BJ (cell line): ENCODE measurements around the gene PCP2. TPM values are rescaled to one million over a fixed set of nuclear protein-coding genes. Genes with fewer than 3 reads are reported as not detected.
A peak's percentile ranks its signal among the peaks of the same experiment; 100 is the strongest.

Experiments
- CTCF ChIA-PET: fragments of 350-600 bp; formaldehyde crosslinking; extraction: SDS; loops from one replicate; lab custom pipeline; 2021; ENCODE audit warnings: antibody characterized with exemption, inconsistent platforms; lab: Yijun Ruan, JAX
- POLR2A ChIA-PET: fragments of 300-600 bp; sonication (Branson Sonifier 250); formaldehyde crosslinking; extraction: SDS; loops from one replicate; lab custom pipeline; 2021; ENCODE audit warnings: antibody characterized with exemption; lab: Charles Lee
- DNase-seq: peaks from one replicate; pipeline ENCODE4 v3.0.0-alpha.2; 2011; ENCODE audit warnings: low read depth
- H3K27me3 ChIP-seq: 2 replicates; pipeline ENCODE4 v1.6.0; 2011; ENCODE audit warnings: low read length; ENCODE audit not compliant: control insufficient read depth, insufficient read depth
- H3K36me3 ChIP-seq: 2 replicates; pipeline ENCODE4 v1.5.1; 2011; ENCODE audit warnings: low read length; ENCODE audit not compliant: control insufficient read depth, insufficient read depth
- H3K4me3 ChIP-seq: 2 replicates; pipeline ENCODE4 v1.5.1; 2011; ENCODE audit warnings: low read depth, mild to moderate bottlenecking, control low read depth, low read length
- polyA minus RNA-seq: library from RNA; depleted of rRNA, polyadenylated mRNA; stranded (reverse); fragments of >200 nt; gene quantifications from 2 replicates; pipeline ENCODE4 v1.2.3, GENCODE V29; 2011; rRNA and poly(A)+ RNA removed
- polyA plus RNA-seq: library from polyadenylated mRNA; depleted of rRNA; stranded (reverse); fragments of >200 nt; gene quantifications from 2 replicates; pipeline ENCODE4 v1.2.3, GENCODE V29; 2011; rRNA removed
- TF ChIP-seq, protein P1 (sequence below): IDR thresholded peaks from 2 replicates; pipeline ENCODE4 v1.5.1; 2011; ENCODE audit warnings: low read depth, mild to moderate bottlenecking, control low read depth, inconsistent platforms, low read length, moderate library complexity; ENCODE audit not compliant: insufficient read depth

PCP2 gene
- polyA plus RNA-seq = not detected in 2 replicates
- polyA minus RNA-seq = not detected in 2 replicates

- no peak for DNase-seq
- Histone ChIP-seq H3K27me3 (no peaks in the 10 kb centered on the region), H3K4me3 (no peak within 1 kb of the TSS), H3K36me3 (peaks cover 1% of the 10 kb centered on the region; the same call in 1 of the 2 replicates)
- ChIA-PET POLR2A (no interaction called here), CTCF (interaction anchor here (1.4 to 3.5 kb wide), 2 partner anchors 9 to 47 kb away, joined by 4 to 18 read pairs; partner anchors contain the start of gene TRAPPC5)
- TF ChIP-seq, protein P1, sequence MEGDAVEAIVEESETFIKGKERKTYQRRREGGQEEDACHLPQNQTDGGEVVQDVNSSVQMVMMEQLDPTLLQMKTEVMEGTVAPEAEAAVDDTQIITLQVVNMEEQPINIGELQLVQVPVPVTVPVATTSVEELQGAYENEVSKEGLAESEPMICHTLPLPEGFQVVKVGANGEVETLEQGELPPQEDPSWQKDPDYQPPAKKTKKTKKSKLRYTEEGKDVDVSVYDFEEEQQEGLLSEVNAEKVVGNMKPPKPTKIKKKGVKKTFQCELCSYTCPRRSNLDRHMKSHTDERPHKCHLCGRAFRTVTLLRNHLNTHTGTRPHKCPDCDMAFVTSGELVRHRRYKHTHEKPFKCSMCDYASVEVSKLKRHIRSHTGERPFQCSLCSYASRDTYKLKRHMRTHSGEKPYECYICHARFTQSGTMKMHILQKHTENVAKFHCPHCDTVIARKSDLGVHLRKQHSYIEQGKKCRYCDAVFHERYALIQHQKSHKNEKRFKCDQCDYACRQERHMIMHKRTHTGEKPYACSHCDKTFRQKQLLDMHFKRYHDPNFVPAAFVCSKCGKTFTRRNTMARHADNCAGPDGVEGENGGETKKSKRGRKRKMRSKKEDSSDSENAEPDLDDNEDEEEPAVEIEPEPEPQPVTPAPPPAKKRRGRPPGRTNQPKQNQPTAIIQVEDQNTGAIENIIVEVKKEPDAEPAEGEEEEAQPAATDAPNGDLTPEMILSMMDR = no peak
Measured at GRCh38 chr19:7633698-7634097, at the start of gene PCP2. Gene PCP2, minus strand, starts transcription at chr19:7633719. Its CDS starts 262 bp downstream, at chr19:7633457.

GRCh38 chr19:7682175-7682855 lies 48.8 kb upstream of the PCP2 start:
- TF ChIP-seq, protein P1 = no peak
- no peak for DNase-seq
- ChIA-PET CTCF (interaction anchor here (1.2 to 3.0 kb wide), 5 partner anchors 11 to 328 kb away, joined by 3 to 30 read pairs (median 20); no protein-coding TSS in a partner anchor), POLR2A (no interaction called here)
- Histone ChIP-seq H3K27me3 (no peaks in the 10 kb centered on the region; the same call in 1 of the 2 replicates), H3K36me3 (peaks cover 8% of the 10 kb centered on the region), H3K4me3 (peak overlapping the region; percentile 100)

GRCh38 chr19:7681340-7682174 lies 48.0 kb upstream of the PCP2 start:
- Histone ChIP-seq H3K4me3 (peak overlapping the region; percentile 100), H3K27me3 (no peaks in the 10 kb centered on the region; the same call in 1 of the 2 replicates), H3K36me3 (peaks cover 8% of the 10 kb centered on the region)
- TF ChIP-seq, protein P1 = peak; percentile 79
- DNase-seq = no peak
- ChIA-PET POLR2A (no interaction called here), CTCF (interaction anchor here (0.6 to 3.0 kb wide), 55 partner anchors 9 to 582 kb away, joined by 3 to 91 read pairs (median 4); partner anchors contain the start of genes ARHGEF18, CLEC4M, PCP2 and PET100)

- TF ChIP-seq, protein P1 = peak; percentile 37; the same call in 1 of the 2 replicates
- ChIA-PET CTCF (interaction anchor here (0.6 to 3.0 kb wide), 55 partner anchors 8 to 581 kb away, joined by 3 to 91 read pairs (median 4); partner anchors contain the start of genes ARHGEF18, CLEC4M, PCP2 and PET100), POLR2A (no interaction called here)
- no peak for DNase-seq
- peak within 1 kb of the TSS; percentile 100 for H3K4me3 ChIP-seq
- no peaks in the 10 kb centered on the region; the same call in 1 of the 2 replicates for H3K27me3 ChIP-seq
- H3K36me3 ChIP-seq = peaks cover 8% of the 10 kb centered on the region
Measured at GRCh38 chr19:7680606-7681339, 47.3 kb upstream of the PCP2 start, which contains the start of gene TRAPPC5. Gene TRAPPC5, plus strand, starts transcription at chr19:7680833. Its CDS starts 1,421 bp downstream, at chr19:7682254.
